Activated naive CD8-positive, alpha-beta T cell treated with anti-CD3 and anti-CD28 coated beads, Interleukin-2, amount 10 ng/mL, durations not matched to agents 7 days and 5 days (primary cell): ENCODE results near the gene NMNAT2. TPM values are rescaled to one million over a fixed set of nuclear protein-coding genes. Genes with fewer than 3 reads are reported as not detected.

Source experiments
- ATAC-seq: fragments of 150-1000 bp; cut with Tn5 transposase; one replicate; pipeline ENCODE4 v1.10.0; 2021; ENCODE audit warnings: low read depth, moderate library complexity
- POLR2A ChIA-PET: fragments of 350-600 bp; sonication (Branson Sonifier 250); formaldehyde crosslinking; loops from one replicate; lab custom pipeline; 2021; ENCODE audit warnings: antibody characterized with exemption; lab: Charles Lee
- DNase-seq: peaks from one replicate; pipeline ENCODE4 v3.0.0; 2021
- H3K27ac Mint-ChIP-seq: one replicate; pipeline ENCODE4 v1.8.0; 2022; ENCODE audit warnings: mild to moderate bottlenecking, mixed read lengths
- H3K27me3 Mint-ChIP-seq: one replicate; pipeline ENCODE4 v1.8.0; 2022; ENCODE audit warnings: mild to moderate bottlenecking, moderate library complexity, mixed read lengths
- H3K36me3 Mint-ChIP-seq: one replicate; pipeline ENCODE4 v1.8.0; 2021; ENCODE audit warnings: mild to moderate bottlenecking, mixed read lengths
- H3K4me1 Mint-ChIP-seq: one replicate; pipeline ENCODE4 v1.8.0; 2021; ENCODE audit warnings: mixed read lengths
- H3K4me3 Mint-ChIP-seq: one replicate; pipeline ENCODE4 v1.8.0; 2022; ENCODE audit warnings: mild to moderate bottlenecking, moderate library complexity, mixed read lengths
- H3K9me3 Mint-ChIP-seq: one replicate; pipeline ENCODE4 v1.8.0; 2021; ENCODE audit warnings: mixed read lengths
- total RNA-seq, 2 experiments: library from RNA; stranded (reverse); gene quantifications; one replicate each; pipeline ENCODE4 v1.2.3, GENCODE V29; 2021

Gene NMNAT2
- total RNA-seq, 2 experiments from 2014 or later: not detected

DNA sequence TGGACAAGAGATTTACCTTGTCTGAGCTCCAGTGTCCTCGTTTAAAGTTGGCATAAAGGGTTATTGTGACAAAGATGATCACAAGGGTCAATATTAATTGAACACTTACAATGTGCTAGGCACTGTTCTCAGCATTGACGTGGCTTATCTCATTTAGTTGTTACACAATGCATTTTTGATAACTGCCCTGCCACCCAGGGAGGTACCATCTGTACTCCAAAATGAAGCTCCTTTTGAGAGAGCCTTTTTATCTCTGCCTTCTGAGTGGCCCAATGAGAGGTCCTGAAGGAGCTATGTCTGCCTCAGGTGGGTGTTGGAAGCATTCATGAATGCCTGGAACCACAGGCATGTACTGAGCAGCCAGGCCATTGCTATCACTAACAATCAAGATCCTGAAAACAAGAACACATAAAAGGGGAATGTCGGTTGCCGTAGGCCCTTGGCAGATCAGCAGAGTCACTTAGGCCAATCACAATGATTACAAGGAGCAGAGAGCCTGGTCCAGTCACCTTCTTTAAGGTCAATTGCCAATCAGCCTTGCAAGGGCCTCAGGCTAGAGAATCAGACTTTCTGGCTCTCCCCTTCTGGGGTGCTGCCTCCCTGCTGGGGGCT is 78.5 kb downstream of the NMNAT2 start:
- Mint-ChIP-seq H3K27me3 (peaks cover 26% of the 10 kb centered on the region), H3K36me3 (no peaks in the 10 kb centered on the region), H3K27ac (no peak overlapping the region), H3K9me3 (no peaks in the 10 kb centered on the region), H3K4me1 (no peaks in the 10 kb centered on the region), H3K4me3 (no peak overlapping the region)
- POLR2A ChIA-PET: no interaction called here
- DNase-seq (no peak), ATAC-seq (no peak)

DNA sequence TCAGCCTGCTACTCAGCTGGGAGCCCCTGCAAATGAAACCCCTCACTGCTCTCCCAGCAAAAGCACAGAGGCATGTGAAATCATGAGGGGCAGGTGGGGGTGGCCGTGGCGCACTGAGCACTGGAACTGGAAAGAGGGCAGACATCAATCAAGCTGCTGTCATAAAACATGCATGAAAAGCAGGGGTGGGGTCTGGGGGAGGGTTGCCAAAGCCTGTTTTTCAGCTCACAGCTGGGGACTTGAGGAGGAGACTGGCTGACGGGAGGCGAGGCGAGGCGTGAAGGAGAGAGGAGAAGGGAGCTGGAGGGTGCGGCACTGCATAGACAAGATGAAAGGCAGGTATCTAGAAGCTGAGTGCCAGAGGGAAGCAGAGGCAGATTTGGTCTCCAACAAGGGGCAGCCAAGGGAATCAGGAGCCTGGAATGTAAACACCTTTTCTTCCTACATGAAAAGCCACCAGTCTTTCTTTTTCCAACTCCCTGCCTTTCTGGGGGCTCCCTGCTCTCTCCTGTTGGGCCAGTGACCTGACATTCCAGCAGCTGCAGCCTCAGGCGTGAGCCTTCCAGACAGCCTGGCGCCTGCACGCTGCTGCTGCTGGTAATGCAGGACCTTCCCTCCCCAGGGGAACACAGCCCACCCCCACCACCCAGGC is 87.0 kb downstream of the NMNAT2 start:
- Mint-ChIP-seq H3K36me3 (no peaks in the 10 kb centered on the region), H3K27me3 (peaks cover 33% of the 10 kb centered on the region), H3K9me3 (no peaks in the 10 kb centered on the region), H3K27ac (no peak overlapping the region), H3K4me1 (no peaks in the 10 kb centered on the region), H3K4me3 (no peak overlapping the region)
- POLR2A ChIA-PET: no interaction called here
- no peak for DNase-seq
- ATAC-seq: no peak

DNA sequence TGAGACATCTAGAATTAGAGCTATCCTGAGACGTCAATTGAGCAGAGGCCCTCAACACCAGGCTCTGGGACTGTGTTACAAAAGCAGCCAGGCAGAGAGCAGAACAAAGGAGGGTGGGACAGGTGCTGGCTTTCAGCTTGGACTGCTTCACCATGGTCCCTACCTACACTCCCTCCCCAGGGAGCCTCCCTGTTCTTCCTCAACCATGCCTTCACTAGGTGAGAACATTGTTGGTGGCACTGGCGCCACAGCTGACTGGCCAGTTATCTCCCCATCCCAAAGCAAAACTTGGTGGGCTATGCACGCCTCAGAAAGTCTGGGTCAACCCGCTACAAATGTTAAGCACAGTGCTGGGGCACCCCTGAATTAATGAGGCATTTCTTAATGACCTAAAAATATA is 87.8 kb downstream of the NMNAT2 start:
- Mint-ChIP-seq H3K4me1 (no peaks in the 10 kb centered on the region), H3K27ac (no peak overlapping the region), H3K9me3 (no peaks in the 10 kb centered on the region), H3K4me3 (no peak overlapping the region), H3K36me3 (no peaks in the 10 kb centered on the region), H3K27me3 (peaks cover 26% of the 10 kb centered on the region)
- no peak for ATAC-seq
- no peak for DNase-seq
- POLR2A ChIA-PET: no interaction called here

DNA sequence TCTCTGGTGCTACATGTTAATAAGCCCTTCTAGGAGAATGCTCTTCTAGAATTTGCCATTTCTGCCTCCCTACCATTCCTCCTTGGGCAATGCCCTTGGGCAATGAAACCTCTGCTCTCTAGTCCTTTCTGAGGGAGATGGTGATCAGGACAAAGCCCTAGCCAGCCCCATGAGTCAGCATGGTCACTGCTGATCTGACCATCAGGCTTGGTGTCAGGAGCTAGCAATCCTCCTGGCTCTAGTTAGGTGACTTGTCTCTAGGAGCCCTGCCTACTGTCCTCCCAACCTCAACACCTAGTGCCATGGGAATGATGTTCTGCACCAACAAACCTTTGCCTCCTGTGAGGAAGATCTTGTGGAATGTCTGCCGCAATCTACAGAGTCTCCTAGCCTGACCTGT is 89.8 kb downstream of the NMNAT2 start:
- Mint-ChIP-seq H3K27ac (no peak overlapping the region), H3K9me3 (no peaks in the 10 kb centered on the region), H3K36me3 (no peaks in the 10 kb centered on the region), H3K4me1 (no peaks in the 10 kb centered on the region), H3K27me3 (peaks cover 25% of the 10 kb centered on the region), H3K4me3 (no peak overlapping the region)
- no peak for ATAC-seq
- DNase-seq: no peak
- POLR2A ChIA-PET: no interaction called here

DNA sequence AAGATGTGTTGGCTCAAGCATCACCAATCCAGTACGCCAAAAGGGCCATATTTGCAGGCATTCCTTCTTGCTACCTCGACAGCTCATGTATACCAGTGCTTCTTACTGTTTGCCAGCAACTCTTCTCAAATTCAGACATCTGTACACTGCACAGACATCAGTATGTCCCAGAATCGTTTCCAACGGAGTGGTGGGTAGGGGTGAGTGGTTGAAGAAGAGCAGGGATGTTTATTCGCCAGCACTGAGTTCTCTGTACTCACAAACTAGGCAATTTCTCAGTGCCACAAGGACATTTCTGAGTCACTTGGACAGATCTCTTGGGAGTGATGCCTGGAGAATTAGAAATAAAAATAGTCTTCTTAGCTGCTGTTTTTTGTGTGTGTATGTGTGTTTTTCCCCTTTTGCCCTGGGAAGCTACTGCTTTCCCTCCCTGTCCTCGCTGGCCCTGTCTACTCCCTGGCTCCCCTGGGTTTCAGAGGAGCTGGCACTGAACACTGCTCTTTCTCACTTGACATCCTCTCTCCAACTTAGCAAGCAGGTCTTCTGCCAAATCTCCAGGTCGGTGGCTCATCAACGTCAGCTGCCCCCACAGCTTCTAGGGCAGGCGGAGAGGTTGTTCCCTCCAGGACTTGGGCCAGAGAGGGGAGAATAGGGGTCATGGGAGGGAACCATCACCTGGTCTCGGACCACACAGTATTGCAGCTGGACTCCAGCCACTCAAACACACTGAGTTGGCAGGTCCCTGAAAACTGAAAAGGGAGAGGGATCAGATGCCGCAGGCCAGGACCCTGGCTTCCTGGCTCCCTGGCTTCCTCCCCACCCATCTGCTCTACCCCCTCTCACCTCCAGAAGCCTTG is 90.5 kb downstream of the NMNAT2 start:
- no peaks in the 10 kb centered on the region for H3K9me3 Mint-ChIP-seq
- H3K4me3 Mint-ChIP-seq: no peak overlapping the region
- ATAC-seq: no peak
- no peaks in the 10 kb centered on the region for H3K36me3 Mint-ChIP-seq
- peaks cover 25% of the 10 kb centered on the region for H3K27me3 Mint-ChIP-seq
- H3K4me1 Mint-ChIP-seq: no peaks in the 10 kb centered on the region
- no peak overlapping the region for H3K27ac Mint-ChIP-seq
- DNase-seq: no peak
- POLR2A ChIA-PET: no interaction called here

DNA sequence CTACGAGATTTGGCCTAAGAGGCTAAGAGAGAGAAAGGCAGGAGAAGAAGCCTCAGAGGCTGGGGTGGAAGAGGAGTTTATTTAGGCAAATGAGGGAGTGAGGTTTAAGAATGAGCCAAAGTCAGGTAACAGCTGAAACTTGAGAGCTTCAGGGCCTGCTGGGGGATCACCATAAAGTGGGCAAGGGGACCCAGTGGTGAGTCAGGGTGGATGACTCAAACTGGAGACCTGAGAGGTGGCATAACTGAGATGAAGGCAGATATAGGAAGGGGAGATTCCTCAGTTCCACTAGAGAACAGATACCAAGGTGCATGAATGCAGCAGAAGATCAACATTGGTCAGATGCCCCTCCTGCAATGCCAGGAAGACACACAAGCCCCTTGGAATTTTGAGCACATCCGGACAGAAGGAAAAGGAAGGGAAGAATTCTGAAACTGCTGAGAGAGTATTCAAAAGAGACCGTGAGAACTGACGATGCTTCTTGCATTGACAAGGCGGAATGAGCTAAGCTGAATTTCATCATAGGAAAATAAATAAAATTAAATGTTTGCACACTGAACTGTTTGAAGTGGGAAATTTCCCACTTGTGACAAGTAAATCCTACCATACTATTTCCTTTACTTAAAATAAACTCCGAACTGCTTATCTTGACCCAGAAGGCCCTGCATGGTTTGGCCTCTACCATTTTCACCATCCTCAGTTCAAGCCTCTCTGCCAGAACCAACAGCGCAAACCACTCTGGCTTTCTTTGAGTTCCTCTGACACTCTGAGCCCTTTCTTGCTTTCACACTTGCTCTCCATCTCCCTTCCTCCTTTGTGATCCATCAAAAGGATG is 94.1 kb downstream of the NMNAT2 start:
- Mint-ChIP-seq H3K9me3 (no peaks in the 10 kb centered on the region), H3K4me1 (no peaks in the 10 kb centered on the region), H3K36me3 (no peaks in the 10 kb centered on the region), H3K27me3 (peaks cover 11% of the 10 kb centered on the region), H3K27ac (no peak overlapping the region), H3K4me3 (no peak overlapping the region)
- no peak for DNase-seq
- POLR2A ChIA-PET: no interaction called here
- no peak for ATAC-seq

DNA sequence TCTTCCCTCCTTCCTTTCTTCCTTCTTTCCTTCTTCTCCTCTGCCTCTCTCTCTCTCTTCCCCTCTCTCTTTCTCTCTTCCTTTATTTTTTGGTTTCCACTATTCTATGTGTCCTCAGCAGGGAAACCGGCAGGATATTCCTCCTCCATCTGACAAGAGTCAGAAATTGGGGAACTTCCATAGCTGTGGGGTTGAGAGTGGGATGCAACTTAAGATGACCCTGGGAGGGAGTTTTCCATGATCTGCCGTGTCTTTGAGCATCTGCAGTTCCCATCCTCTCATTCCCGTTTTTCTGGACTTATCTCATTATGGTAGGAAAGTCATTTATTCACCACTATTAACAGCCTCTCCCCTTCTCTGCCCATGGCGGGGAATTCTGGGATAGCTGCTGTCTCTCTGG is 98.6 kb downstream of the NMNAT2 start:
- no peak for ATAC-seq
- H3K36me3 Mint-ChIP-seq: no peaks in the 10 kb centered on the region

GRCh38 chr1:183319051-183319450 is 99.1 kb downstream of the NMNAT2 start:
- no peaks in the 10 kb centered on the region for H3K36me3 Mint-ChIP-seq
- H3K27me3 Mint-ChIP-seq: peaks cover 9% of the 10 kb centered on the region
- no peak overlapping the region for H3K4me3 Mint-ChIP-seq
- POLR2A ChIA-PET: no interaction called here
- no peaks in the 10 kb centered on the region for H3K9me3 Mint-ChIP-seq
- no peaks in the 10 kb centered on the region for H3K4me1 Mint-ChIP-seq
- DNase-seq: no peak
- H3K27ac Mint-ChIP-seq: no peak overlapping the region
- no peak for ATAC-seq

More for the DNA sequence above, 98.6 kb downstream of the NMNAT2 start:
- no peak overlapping the region for H3K4me3 Mint-ChIP-seq
- DNase-seq: no peak
- H3K4me1 Mint-ChIP-seq: no peaks in the 10 kb centered on the region
- no peaks in the 10 kb centered on the region for H3K9me3 Mint-ChIP-seq
- no peak overlapping the region for H3K27ac Mint-ChIP-seq
- peaks cover 9% of the 10 kb centered on the region for H3K27me3 Mint-ChIP-seq
- POLR2A ChIA-PET: no interaction called here

GRCh38 chr1:183318433-183318832 is 99.7 kb downstream of the NMNAT2 start:
- ATAC-seq: no peak

DNA sequence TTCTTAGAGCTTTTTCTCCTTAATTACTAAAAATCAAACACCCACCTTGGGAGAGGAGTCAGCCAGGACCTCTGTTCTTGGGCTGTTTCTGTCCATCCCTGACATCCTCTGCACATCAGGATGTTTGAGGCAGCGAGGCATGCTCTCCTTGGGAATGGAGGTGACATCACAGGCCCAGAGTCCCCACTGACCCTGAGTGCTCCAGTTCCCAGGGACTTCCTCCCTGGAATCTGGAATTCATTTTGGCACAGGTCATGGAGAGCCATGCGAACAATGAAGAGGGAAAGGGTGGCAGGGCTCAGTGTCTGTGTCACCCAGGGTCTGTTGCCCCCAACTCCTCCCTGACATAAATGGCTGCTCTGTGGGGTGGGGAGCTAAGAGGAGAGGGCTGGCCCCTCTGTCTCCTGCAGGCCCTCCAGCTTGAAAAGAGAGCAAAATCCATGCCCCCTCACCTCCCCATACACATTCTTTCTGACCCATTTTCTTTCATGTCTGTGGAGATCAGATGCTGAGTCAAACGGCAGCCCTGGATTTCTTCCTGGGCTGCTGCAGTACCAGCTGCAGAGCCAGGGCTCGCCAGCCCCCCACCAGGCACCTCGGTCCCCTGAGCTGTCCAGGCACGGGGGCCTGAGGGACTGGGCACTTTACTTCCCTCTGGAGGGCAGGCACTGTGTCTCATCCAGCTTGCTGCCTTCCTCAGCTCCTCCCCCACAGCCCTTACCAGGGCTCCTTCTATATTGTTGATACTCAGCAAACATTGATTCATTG is 102.0 kb downstream of the NMNAT2 start:
- Mint-ChIP-seq H3K4me1 (no peaks in the 10 kb centered on the region), H3K9me3 (no peaks in the 10 kb centered on the region), H3K4me3 (no peak overlapping the region), H3K27ac (no peak overlapping the region), H3K27me3 (peaks cover 8% of the 10 kb centered on the region), H3K36me3 (no peaks in the 10 kb centered on the region)
- ATAC-seq: no peak
- POLR2A ChIA-PET: no interaction called here
- no peak for DNase-seq

More at GRCh38 chr1:183318433-183318832, 99.7 kb downstream of the NMNAT2 start:
- Mint-ChIP-seq H3K9me3 (no peaks in the 10 kb centered on the region), H3K27me3 (peaks cover 9% of the 10 kb centered on the region), H3K4me1 (no peaks in the 10 kb centered on the region), H3K4me3 (no peak overlapping the region), H3K36me3 (no peaks in the 10 kb centered on the region), H3K27ac (no peak overlapping the region)
- DNase-seq: no peak
- POLR2A ChIA-PET: no interaction called here

GRCh38 chr1:183313063-183313462 is 105.1 kb downstream of the NMNAT2 start:
- no peaks in the 10 kb centered on the region for H3K36me3 Mint-ChIP-seq
- no peak for DNase-seq
- no peak overlapping the region for H3K27ac Mint-ChIP-seq
- no peaks in the 10 kb centered on the region for H3K4me1 Mint-ChIP-seq
- ATAC-seq: no peak
- H3K9me3 Mint-ChIP-seq: no peaks in the 10 kb centered on the region
- H3K27me3 Mint-ChIP-seq: no peaks in the 10 kb centered on the region
- POLR2A ChIA-PET: no interaction called here
- no peak overlapping the region for H3K4me3 Mint-ChIP-seq

- Mint-ChIP-seq H3K36me3 (no peaks in the 10 kb centered on the region), H3K4me3 (no peak overlapping the region), H3K27me3 (no peaks in the 10 kb centered on the region), H3K27ac (no peak overlapping the region), H3K9me3 (no peaks in the 10 kb centered on the region), H3K4me1 (no peaks in the 10 kb centered on the region)
- POLR2A ChIA-PET: no interaction called here
- ATAC-seq (no peak), DNase-seq (no peak)
Measured at GRCh38 chr1:183310753-183311479, 107.3 kb downstream of the NMNAT2 start.
